Measurements from ENCODE around the gene VPS25.

GRCh38 chr17:42806249-42806648 is 33.0 kb downstream of the VPS25 start:
- no peak for TF ChIP-seq EZH2 (IDR thresholded peaks at IDR 0.05; ENCODE audit: borderline replicate concordance, insufficient read depth, low read length, poor library complexity, severe bottlenecking)
- TF ChIP-seq CTCF (IDR thresholded peaks at IDR 0.05; ENCODE audit: poor library complexity, severe bottlenecking) = no peak
- TF ChIP-seq POLR2AphosphoS5 (IDR thresholded peaks at IDR 0.05) = no peak
- TF ChIP-seq TAF1 (IDR thresholded peaks at IDR 0.05; ENCODE audit: low read depth) = no peak
- no peak for TF ChIP-seq EP300 (conservative IDR thresholded peaks at IDR 0.05; ENCODE audit: poor library complexity, severe bottlenecking)
- no peak for TF ChIP-seq MXI1 (conservative IDR thresholded peaks at IDR 0.05; ENCODE audit: poor library complexity, severe bottlenecking)
- TF ChIP-seq, protein P1, sequence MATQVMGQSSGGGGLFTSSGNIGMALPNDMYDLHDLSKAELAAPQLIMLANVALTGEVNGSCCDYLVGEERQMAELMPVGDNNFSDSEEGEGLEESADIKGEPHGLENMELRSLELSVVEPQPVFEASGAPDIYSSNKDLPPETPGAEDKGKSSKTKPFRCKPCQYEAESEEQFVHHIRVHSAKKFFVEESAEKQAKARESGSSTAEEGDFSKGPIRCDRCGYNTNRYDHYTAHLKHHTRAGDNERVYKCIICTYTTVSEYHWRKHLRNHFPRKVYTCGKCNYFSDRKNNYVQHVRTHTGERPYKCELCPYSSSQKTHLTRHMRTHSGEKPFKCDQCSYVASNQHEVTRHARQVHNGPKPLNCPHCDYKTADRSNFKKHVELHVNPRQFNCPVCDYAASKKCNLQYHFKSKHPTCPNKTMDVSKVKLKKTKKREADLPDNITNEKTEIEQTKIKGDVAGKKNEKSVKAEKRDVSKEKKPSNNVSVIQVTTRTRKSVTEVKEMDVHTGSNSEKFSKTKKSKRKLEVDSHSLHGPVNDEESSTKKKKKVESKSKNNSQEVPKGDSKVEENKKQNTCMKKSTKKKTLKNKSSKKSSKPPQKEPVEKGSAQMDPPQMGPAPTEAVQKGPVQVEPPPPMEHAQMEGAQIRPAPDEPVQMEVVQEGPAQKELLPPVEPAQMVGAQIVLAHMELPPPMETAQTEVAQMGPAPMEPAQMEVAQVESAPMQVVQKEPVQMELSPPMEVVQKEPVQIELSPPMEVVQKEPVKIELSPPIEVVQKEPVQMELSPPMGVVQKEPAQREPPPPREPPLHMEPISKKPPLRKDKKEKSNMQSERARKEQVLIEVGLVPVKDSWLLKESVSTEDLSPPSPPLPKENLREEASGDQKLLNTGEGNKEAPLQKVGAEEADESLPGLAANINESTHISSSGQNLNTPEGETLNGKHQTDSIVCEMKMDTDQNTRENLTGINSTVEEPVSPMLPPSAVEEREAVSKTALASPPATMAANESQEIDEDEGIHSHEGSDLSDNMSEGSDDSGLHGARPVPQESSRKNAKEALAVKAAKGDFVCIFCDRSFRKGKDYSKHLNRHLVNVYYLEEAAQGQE (IDR thresholded peaks at IDR 0.05; ENCODE audit: borderline replicate concordance) = no peak
- TF ChIP-seq RAD21 (conservative IDR thresholded peaks at IDR 0.05) = no peak
- no peak for TF ChIP-seq SMC3 (conservative IDR thresholded peaks at IDR 0.05; ENCODE audit: poor library complexity)
